ENCODE measurements around the gene SEC16A. TPM values are rescaled to one million over a fixed set of nuclear protein-coding genes. Genes with fewer than 3 reads are reported as not detected.

The SEC16A gene
- total and polyA plus RNA-seq, 3 experiments from 2014 or later: 42.9 to 78.0 (median 75.5) TPM

DNA sequence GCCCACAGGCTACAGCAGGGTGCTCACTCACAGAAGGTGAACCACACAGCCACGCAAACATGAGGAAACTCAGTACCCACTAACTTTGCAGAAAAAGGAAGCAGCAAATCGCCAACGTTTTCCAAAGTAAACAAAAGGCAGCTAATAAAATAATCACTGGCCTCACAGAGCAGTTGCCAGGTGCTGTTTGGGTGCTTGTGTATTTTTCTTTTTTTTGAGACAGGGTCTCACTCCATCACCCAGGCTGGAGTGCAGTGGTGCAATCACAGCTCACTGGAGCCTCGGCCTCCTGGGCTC lies 86.7 kb downstream of the SEC16A start:
- DNase-seq: no peak
- ChIA-PET CTCF (interaction anchor here (0.6 kb wide), 1 partner anchor 1027 kb away, joined by 3 read pairs; the partner anchor contains the start of genes EXD3 and NOXA1), POLR2A (no interaction called here)
- Mint-ChIP-seq H3K9me3 (no peaks in the 10 kb centered on the region), H3K4me1 (peaks cover 13 to 21% (median 14%) of the 10 kb centered on the region in 3 donors), H3K36me3 (peaks cover 4 to 54% (median 9%) of the 10 kb centered on the region in 3 donors), H3K27me3 (no peaks in the 10 kb centered on the region), H3K27ac (no peak overlapping the region), H3K4me3 (peak overlapping the region in 1 of 7 donors; percentile 65)
- Histone ChIP-seq H3K27ac (ENCODE audit: low read depth, low read length) (no peak overlapping the region), H3K4me3 (ENCODE audit: low read length) (no peak overlapping the region), H3K9me3 (ENCODE audit: low read length) (no peaks in the 10 kb centered on the region), H3K4me1 (ENCODE audit: insufficient read depth, low read length) (peaks cover 22% of the 10 kb centered on the region), H3K36me3 (ENCODE audit: insufficient read depth, low read length) (peaks cover 25% of the 10 kb centered on the region), H3K27me3 (ENCODE audit: insufficient read depth, low read length, poor library complexity, severe bottlenecking) (no peaks in the 10 kb centered on the region)

DNA sequence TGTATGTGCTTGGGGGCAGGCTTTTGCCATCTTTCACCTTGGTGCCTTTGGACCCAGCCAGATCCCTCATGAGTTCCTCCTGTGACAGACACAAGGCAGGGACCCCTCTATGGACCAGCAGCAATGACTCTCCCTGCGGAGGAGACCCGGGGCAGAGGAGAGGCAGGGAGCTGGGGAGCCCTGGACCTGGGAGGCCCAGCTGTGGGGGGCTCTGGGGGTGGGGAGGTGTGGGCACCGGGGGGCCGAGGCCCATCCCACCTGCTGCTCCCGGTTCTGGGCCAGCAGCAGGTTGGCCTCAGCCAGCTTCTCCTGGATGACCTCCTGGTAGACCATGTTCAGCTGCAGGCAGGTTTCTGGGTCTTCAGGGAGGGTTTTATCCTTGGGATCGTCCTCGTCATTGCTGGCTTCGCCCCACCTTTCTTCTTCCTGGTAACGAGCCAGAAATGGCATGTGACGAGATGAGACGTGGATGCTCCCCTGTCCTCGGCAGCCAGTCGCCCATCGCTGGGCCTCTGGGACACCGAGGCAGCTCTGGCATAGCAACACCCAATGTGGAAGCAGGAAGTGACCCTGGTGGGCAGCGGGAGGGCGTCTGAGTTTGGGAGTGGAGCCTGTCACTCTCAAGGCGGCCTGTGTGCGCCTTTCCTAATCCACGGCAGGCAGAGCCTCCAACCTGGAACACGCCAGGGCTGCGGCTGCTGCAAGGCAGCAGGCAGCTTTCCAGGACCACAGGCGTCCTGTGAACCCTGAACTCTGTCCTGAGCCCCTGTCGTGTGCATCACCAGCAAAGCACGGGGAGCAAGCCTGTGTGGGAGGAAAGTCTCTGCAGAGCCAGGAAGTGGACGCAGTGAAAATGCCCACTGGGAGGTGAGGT lies 87.3 kb downstream of the SEC16A start:
- ChIA-PET CTCF (interaction anchor here (0.6 kb wide), 1 partner anchor 1027 kb away, joined by 3 read pairs; the partner anchor contains the start of genes EXD3 and NOXA1), POLR2A (no interaction called here)
- Histone ChIP-seq H3K4me1 (ENCODE audit: insufficient read depth, low read length) (peaks cover 20% of the 10 kb centered on the region), H3K27me3 (ENCODE audit: insufficient read depth, low read length, poor library complexity, severe bottlenecking) (no peaks in the 10 kb centered on the region), H3K36me3 (ENCODE audit: insufficient read depth, low read length) (peaks cover 25% of the 10 kb centered on the region), H3K4me3 (ENCODE audit: low read length) (no peak overlapping the region), H3K27ac (ENCODE audit: low read depth, low read length) (no peak overlapping the region), H3K9me3 (ENCODE audit: low read length) (no peaks in the 10 kb centered on the region)
- DNase-seq: no peak
- no peak overlapping the region for H3K27ac Mint-ChIP-seq
- H3K36me3 Mint-ChIP-seq: peaks cover 6 to 57% (median 9%) of the 10 kb centered on the region in 3 donors
- no peak overlapping the region for H3K4me3 Mint-ChIP-seq
- no peaks in the 10 kb centered on the region for H3K27me3 Mint-ChIP-seq
- no peaks in the 10 kb centered on the region for H3K9me3 Mint-ChIP-seq
- peaks cover 13 to 19% (median 14%) of the 10 kb centered on the region in 3 donors for H3K4me1 Mint-ChIP-seq

DNA sequence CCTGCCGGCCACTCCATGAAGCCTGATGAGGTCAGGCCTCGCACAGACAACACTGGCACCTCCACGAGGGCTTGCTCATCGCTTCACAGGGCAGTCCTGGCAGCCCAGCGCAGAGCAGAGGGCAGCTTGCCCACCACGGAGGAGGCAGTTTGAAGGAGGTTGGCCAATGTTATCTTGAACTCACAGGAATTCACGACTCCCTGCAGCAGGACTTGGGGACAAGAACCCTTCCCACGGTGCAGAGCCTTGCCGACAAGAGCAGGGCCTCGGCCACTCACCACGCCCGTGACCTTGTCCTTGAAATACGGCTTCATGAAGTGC lies 87.9 kb downstream of the SEC16A start:
- Mint-ChIP-seq H3K36me3 (peaks cover 6 to 60% (median 10%) of the 10 kb centered on the region in 3 donors), H3K27ac (no peak overlapping the region), H3K9me3 (no peaks in the 10 kb centered on the region), H3K4me3 (peak overlapping the region in 1 of 7 donors; percentile 59), H3K4me1 (peaks cover 12 to 17% (median 14%) of the 10 kb centered on the region in 3 donors), H3K27me3 (no peaks in the 10 kb centered on the region)
- Histone ChIP-seq H3K4me3 (ENCODE audit: low read length) (no peak overlapping the region), H3K27me3 (ENCODE audit: insufficient read depth, low read length, poor library complexity, severe bottlenecking) (no peaks in the 10 kb centered on the region), H3K4me1 (ENCODE audit: insufficient read depth, low read length) (peaks cover 15% of the 10 kb centered on the region), H3K9me3 (ENCODE audit: low read length) (no peaks in the 10 kb centered on the region), H3K27ac (ENCODE audit: low read depth, low read length) (no peak overlapping the region), H3K36me3 (ENCODE audit: insufficient read depth, low read length) (peaks cover 25% of the 10 kb centered on the region)
- ChIA-PET CTCF (no interaction called here), POLR2A (no interaction called here)
- no peak for DNase-seq

DNA sequence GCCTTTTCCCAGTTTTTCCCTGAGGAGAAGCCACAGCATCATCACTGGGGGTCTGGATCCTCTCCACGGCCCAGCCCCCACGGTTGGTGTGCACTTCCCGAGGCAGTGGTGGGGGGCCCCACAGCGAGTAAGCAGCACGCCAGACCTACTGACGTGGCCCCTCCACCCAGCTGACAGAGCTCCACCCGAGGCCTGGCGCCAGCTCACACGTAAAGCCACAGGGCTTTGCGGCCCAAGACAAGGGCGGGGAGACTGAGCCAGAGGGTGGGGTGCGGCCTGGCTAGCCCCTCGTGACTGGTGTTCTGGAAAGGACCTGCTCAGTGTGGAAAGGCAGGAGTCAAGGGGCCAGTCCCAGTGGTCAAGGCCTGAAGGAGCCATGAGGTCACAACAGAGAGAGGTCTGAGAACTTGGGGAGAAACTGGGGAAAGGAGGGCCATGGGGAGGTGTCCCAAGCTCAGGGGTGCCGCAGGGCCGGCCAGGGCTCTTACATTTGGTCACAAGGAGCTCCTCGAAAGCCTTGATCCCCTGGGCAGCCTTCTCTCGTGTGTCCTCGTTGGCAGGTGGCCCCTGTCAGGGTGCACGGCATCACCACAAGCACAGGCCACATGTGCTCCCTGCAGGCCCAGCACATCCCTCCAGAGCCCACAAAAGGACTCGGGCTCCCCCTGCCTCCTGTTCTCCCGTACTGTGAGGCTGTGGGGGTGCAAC lies 88.4 kb downstream of the SEC16A start:
- Histone ChIP-seq H3K4me3 (ENCODE audit: low read length) (no peak overlapping the region), H3K27ac (ENCODE audit: low read depth, low read length) (no peak overlapping the region), H3K4me1 (ENCODE audit: insufficient read depth, low read length) (peaks cover 14% of the 10 kb centered on the region), H3K27me3 (ENCODE audit: insufficient read depth, low read length, poor library complexity, severe bottlenecking) (no peaks in the 10 kb centered on the region), H3K36me3 (ENCODE audit: insufficient read depth, low read length) (peaks cover 25% of the 10 kb centered on the region), H3K9me3 (ENCODE audit: low read length) (no peaks in the 10 kb centered on the region)
- H3K27ac Mint-ChIP-seq: no peak overlapping the region
- peaks cover 10 to 65% (median 12%) of the 10 kb centered on the region in 3 donors for H3K36me3 Mint-ChIP-seq
- ChIA-PET POLR2A (no interaction called here), CTCF (no interaction called here)
- no peak for DNase-seq
- no peak overlapping the region for H3K4me3 Mint-ChIP-seq
- H3K9me3 Mint-ChIP-seq: no peaks in the 10 kb centered on the region
- no peaks in the 10 kb centered on the region for H3K27me3 Mint-ChIP-seq
- H3K4me1 Mint-ChIP-seq: peaks cover 12 to 17% (median 17%) of the 10 kb centered on the region in 3 donors

DNA sequence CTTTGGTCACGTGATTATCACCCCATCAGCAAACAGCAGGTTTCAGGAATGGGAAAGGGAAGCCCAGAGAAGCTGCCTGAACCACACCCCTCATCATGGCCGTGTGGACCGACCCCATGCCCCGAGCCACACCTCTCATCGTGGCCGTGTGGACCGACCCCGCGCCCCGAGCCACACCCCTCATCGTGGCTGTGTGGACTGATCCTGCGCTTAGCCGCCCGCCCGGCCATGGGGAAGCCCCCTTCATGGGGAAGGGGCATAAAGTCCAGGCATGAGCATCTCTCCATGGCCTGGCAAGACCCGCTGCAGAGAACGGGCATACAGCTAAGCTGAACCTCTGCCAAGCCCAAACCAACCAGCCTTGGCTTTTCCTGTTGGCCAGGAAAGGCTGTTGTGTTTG lies 89.3 kb downstream of the SEC16A start:
- Mint-ChIP-seq H3K4me3 (no peak overlapping the region), H3K27me3 (peaks cover 0 to under 1% of the 10 kb centered on the region in 2 donors), H3K27ac (no peak overlapping the region), H3K36me3 (peaks cover 10 to 68% (median 13%) of the 10 kb centered on the region in 3 donors), H3K4me1 (peaks cover 4 to 9% (median 8%) of the 10 kb centered on the region in 3 donors), H3K9me3 (no peaks in the 10 kb centered on the region)
- H3K4me3 ChIP-seq (ENCODE audit: low read length): no peak overlapping the region
- DNase-seq: no peak
- H3K27ac ChIP-seq (ENCODE audit: low read depth, low read length): no peak overlapping the region
- H3K9me3 ChIP-seq (ENCODE audit: low read length): no peaks in the 10 kb centered on the region
- H3K4me1 ChIP-seq (ENCODE audit: insufficient read depth, low read length): peaks cover 5% of the 10 kb centered on the region
- no peaks in the 10 kb centered on the region for H3K27me3 ChIP-seq (ENCODE audit: insufficient read depth, low read length, poor library complexity, severe bottlenecking)
- ChIA-PET CTCF (no interaction called here), POLR2A (no interaction called here)
- peaks cover 27% of the 10 kb centered on the region for H3K36me3 ChIP-seq (ENCODE audit: insufficient read depth, low read length)

DNA sequence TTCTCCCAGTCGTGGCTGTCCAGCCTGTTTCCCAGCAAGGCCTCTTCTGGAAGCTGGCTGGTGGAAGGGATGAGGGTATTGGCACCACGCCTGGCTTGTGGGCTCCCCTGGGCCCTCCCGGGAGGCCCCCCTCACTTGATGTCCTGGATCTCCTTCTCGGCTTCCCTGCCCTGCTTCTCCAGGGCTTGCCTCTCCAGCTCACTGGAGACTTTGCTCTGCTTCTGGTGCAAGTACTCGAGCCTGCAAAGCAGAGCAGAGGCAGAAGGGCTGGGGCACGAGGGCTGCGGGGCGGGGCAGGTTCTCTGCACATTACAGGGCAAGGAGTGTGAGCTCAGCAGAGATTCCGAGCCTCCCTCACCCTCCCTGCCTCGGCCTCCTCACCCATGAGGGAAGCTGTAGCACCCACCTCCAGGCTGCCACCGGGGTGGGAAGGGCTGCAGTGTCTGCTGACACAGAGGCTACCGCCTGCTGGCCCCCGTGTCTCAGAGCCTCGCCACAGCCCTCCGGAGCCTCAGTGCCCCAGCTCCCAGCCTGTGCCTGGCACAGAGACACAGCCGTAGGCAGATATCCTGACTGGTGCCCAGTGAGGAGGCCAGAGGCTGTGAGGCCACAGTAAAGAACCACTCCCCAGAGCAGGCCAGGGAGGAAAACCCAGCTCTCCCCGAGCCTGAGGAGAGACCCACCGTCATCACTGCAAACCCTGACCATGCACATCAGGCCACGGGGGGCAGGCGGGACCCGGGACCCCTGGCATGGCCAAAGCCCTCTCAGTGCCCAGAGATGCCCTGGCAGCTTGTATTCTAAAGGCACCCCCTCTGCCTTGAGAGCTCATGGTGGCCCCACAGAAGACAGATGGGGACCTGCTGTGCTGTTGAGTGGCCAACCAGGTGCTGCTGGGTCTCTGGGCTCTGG lies 90.0 kb downstream of the SEC16A start:
- Mint-ChIP-seq H3K4me3 (no peak overlapping the region), H3K27me3 (peaks cover 0 to 2% of the 10 kb centered on the region in 2 donors), H3K27ac (peak overlapping the region in 1 of 8 donors; percentile 82), H3K4me1 (peaks cover 1 to 4% (median 3%) of the 10 kb centered on the region in 3 donors), H3K36me3 (peaks cover 10 to 69% (median 16%) of the 10 kb centered on the region in 3 donors), H3K9me3 (no peaks in the 10 kb centered on the region)
- Histone ChIP-seq H3K4me1 (ENCODE audit: insufficient read depth, low read length) (no peaks in the 10 kb centered on the region), H3K4me3 (ENCODE audit: low read length) (no peak overlapping the region), H3K36me3 (ENCODE audit: insufficient read depth, low read length) (peaks cover 26% of the 10 kb centered on the region), H3K27me3 (ENCODE audit: insufficient read depth, low read length, poor library complexity, severe bottlenecking) (no peaks in the 10 kb centered on the region), H3K27ac (ENCODE audit: low read depth, low read length) (no peak overlapping the region), H3K9me3 (ENCODE audit: low read length) (no peaks in the 10 kb centered on the region)
- CTCF ChIA-PET: interaction anchor here (1.3 kb wide), 1 partner anchor 29 kb away, joined by 4 read pairs; the partner anchor contains the start of gene DNLZ
- POLR2A ChIA-PET: no interaction called here
- no peak for DNase-seq

DNA sequence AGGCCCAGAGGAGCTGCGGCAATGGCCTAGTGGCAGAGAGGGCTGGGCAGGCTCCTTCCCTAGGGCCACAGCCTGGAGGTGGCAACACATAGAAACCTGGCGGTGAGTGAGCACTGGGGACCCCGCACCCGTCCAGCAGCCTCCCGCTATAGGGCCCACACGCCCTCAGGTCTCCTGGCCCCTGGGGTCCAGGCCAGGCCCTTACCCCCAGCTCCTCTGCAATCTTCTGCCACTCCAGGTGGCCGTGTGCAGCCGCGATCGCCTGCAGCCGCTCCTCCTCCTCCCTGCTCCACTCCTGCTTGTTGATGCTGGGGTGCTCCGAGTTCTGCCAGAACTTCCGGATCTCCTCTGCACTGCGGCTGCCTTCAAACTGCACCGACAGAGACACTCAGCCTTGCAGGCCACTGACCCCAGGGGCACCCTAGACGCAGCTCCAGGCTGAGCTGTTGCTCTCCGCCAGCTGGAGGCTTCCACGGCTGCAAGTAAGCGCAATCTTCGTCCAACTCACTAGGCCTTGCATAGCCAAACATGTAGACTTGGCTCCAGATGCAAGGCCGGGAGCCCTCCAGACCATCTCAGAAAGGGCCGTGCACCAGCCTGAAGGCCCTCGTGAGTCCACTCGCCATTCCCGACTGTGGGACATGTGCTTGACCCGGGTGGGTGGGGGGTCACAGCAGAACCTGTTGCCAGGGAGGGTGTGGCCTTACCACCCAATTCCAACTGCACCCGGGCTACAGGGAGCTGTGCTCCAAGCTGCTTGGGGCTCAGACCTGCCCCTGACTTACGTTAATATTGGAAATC lies 90.9 kb downstream of the SEC16A start:
- H3K4me3 ChIP-seq (ENCODE audit: low read length): no peak overlapping the region
- POLR2A ChIA-PET: no interaction called here
- H3K27me3 Mint-ChIP-seq: peaks cover 0 to 2% of the 10 kb centered on the region in 2 donors
- H3K4me3 Mint-ChIP-seq: no peak overlapping the region
- peaks cover 26% of the 10 kb centered on the region for H3K36me3 ChIP-seq (ENCODE audit: insufficient read depth, low read length)
- CTCF ChIA-PET: interaction anchor here (1.3 kb wide), 1 partner anchor 29 kb away, joined by 4 read pairs; the partner anchor contains the start of gene DNLZ
- H3K27ac ChIP-seq (ENCODE audit: low read depth, low read length): no peak overlapping the region
- H3K27me3 ChIP-seq (ENCODE audit: insufficient read depth, low read length, poor library complexity, severe bottlenecking): no peaks in the 10 kb centered on the region
- peaks cover 1 to 4% (median 2%) of the 10 kb centered on the region in 3 donors for H3K4me1 Mint-ChIP-seq
- no peaks in the 10 kb centered on the region for H3K4me1 ChIP-seq (ENCODE audit: insufficient read depth, low read length)
- no peaks in the 10 kb centered on the region for H3K9me3 Mint-ChIP-seq
- DNase-seq: no peak
- no peaks in the 10 kb centered on the region for H3K9me3 ChIP-seq (ENCODE audit: low read length)
- H3K36me3 Mint-ChIP-seq: peaks cover 10 to 74% (median 21%) of the 10 kb centered on the region in 3 donors
- H3K27ac Mint-ChIP-seq: no peak overlapping the region

Data from CD8-positive, alpha-beta memory T cell (primary cell).